Fibroblast of lung (primary cell): ENCODE results near the gene ACAT2.

ENCODE experiments used
- EZH2 ChIP-seq: IDR thresholded peaks from 2 replicates; pipeline ENCODE4 v1.5.1; 2012; ENCODE audit warnings: low read length, control low read depth, mild to moderate bottlenecking; ENCODE audit errors: missing control alignments
- TF ChIP-seq, protein P1 (sequence below), 2 donors: IDR thresholded peaks in 1 of 2; conservative IDR thresholded peaks in 1 of 2; 1 replicate in 1 of 2; 2 replicates in 1 of 2; pipeline ENCODE4 v1.5.1; 2011 to 2012; ENCODE audit warnings: low read length in 2 of 2, control low read depth in 1 of 2, inconsistent platforms in 1 of 2, low read depth in 1 of 2, mild to moderate bottlenecking in 1 of 2

DNA sequence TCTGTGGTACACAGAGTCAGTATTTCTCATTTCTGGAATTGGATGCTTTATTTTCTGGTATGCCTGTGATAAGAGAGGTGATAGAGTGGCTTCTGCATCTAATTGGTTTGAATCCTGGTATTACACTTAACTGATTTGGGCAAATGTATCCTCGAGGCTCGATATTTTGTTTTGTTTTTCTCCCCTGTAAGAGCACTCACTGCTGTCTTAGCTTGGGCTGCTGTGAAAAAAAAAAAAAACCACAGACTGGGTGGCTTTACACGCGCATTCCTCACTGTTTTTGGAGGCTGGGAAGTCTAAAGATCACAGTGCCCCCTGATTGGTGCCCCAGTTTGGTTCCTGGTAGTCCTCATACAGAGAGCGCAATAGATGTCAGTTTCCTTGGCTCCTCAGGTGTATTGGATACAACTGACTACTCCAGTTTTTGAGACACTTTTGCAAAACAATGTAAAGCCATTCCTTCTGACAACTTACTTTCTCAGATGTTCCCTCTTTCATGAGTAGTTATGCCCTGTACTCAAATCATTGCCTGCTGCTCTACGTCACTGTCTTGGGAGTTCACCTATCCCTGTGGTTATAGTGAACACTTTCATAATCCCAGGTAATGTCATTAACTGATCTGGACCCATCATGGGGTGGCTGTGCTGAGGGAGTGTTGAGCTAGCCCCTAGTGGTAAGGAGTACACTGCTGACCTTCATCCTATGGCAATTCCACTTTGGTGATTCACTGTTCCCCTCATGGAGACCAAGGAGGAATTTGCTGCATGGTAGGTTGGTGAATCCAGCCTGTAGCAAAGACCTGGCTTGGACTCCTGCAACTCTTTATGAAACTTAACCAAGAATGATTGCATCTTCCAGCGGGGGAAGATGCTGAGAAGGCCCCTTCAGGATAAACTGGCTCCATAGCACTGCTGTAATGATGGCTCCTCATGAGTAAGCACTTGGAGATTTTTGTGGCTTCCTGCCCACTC is 3.5 kb upstream of the ACAT2 start:
- TF ChIP-seq, protein P1, sequence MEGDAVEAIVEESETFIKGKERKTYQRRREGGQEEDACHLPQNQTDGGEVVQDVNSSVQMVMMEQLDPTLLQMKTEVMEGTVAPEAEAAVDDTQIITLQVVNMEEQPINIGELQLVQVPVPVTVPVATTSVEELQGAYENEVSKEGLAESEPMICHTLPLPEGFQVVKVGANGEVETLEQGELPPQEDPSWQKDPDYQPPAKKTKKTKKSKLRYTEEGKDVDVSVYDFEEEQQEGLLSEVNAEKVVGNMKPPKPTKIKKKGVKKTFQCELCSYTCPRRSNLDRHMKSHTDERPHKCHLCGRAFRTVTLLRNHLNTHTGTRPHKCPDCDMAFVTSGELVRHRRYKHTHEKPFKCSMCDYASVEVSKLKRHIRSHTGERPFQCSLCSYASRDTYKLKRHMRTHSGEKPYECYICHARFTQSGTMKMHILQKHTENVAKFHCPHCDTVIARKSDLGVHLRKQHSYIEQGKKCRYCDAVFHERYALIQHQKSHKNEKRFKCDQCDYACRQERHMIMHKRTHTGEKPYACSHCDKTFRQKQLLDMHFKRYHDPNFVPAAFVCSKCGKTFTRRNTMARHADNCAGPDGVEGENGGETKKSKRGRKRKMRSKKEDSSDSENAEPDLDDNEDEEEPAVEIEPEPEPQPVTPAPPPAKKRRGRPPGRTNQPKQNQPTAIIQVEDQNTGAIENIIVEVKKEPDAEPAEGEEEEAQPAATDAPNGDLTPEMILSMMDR (conservative IDR thresholded peaks at IDR 0.05 in 1 of 2, IDR thresholded peaks at IDR 0.05 in 1 of 2; ENCODE audit: low read depth in 1 of 2, low read length in 2 of 2), result no peak
- TF ChIP-seq EZH2, result no peak
